Measurements from ENCODE around the gene PTAFR.

DNA sequence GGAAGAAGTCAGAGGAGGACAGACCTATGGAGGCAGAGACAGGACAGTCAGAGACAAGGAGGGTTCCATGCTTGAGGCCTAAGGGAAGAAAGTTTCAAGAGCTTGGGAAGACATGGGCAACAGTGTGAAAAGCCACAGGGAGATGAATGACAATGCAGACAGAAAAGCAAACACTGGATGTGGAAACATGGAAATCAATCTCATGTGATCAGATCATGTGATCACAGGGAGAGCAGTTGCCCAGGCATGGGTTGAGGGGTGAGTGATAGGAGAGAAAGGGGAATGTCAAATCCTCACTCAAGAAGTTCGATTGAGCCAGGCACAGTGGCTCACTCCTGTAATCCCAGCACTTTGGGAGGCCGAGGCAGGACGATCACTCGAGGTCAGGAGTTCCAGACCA lies 17.2 kb downstream of the PTAFR start:
- TF ChIP-seq, protein P1, sequence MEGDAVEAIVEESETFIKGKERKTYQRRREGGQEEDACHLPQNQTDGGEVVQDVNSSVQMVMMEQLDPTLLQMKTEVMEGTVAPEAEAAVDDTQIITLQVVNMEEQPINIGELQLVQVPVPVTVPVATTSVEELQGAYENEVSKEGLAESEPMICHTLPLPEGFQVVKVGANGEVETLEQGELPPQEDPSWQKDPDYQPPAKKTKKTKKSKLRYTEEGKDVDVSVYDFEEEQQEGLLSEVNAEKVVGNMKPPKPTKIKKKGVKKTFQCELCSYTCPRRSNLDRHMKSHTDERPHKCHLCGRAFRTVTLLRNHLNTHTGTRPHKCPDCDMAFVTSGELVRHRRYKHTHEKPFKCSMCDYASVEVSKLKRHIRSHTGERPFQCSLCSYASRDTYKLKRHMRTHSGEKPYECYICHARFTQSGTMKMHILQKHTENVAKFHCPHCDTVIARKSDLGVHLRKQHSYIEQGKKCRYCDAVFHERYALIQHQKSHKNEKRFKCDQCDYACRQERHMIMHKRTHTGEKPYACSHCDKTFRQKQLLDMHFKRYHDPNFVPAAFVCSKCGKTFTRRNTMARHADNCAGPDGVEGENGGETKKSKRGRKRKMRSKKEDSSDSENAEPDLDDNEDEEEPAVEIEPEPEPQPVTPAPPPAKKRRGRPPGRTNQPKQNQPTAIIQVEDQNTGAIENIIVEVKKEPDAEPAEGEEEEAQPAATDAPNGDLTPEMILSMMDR (IDR thresholded peaks at IDR 0.05) = no peak
- TF ChIP-seq POLR2A (IDR thresholded peaks at IDR 0.05) (no peak), EP300 (IDR thresholded peaks at IDR 0.05) (no peak)
